Activated T-helper 1 cell treated with Interleukin-2 at 50 U/mL for 16 hours (primary cell): ENCODE results near the gene PCSK7.

Experiments used
- DNase-seq: peaks from one replicate; pipeline ENCODE4 v3.0.0-alpha.2; 2020; ENCODE audit warnings: low read depth

Gene PCSK7

GRCh38 chr11:117182551-117182935 is 49.3 kb downstream of the PCSK7 start:
- no peak for DNase-seq

- no peak for DNase-seq
Measured at GRCh38 chr11:117181586-117182550, 50.0 kb downstream of the PCSK7 start.

- peak; percentile 25 for DNase-seq
Measured at GRCh38 chr11:117180661-117181585, 51.0 kb downstream of the PCSK7 start.

- DNase-seq, result no peak
Measured at GRCh38 chr11:117180020-117180419, 51.9 kb downstream of the PCSK7 start.

GRCh38 chr11:117179048-117179999 is 52.5 kb downstream of the PCSK7 start:
- peak; percentile 37 for DNase-seq

- DNase-seq, result peak; percentile 80
Measured at GRCh38 chr11:117178210-117179034, 53.5 kb downstream of the PCSK7 start, which contains the start of gene SIDT2. Gene SIDT2 (plus strand): TSS chr11:117178743. CDS start chr11:117179264, 521 bp downstream.

GRCh38 chr11:117177534-117178209 is 54.2 kb downstream of the PCSK7 start:
- DNase-seq, result no peak

GRCh38 chr11:117176186-117176585 is 55.7 kb downstream of the PCSK7 start:
- DNase-seq, result no peak

- DNase-seq, result no peak
Measured at GRCh38 chr11:117175781-117176180, 56.1 kb downstream of the PCSK7 start.

- no peak for DNase-seq
Measured at GRCh38 chr11:117175104-117175503, 56.8 kb downstream of the PCSK7 start.

GRCh38 chr11:117172724-117173421 is 59.0 kb downstream of the PCSK7 start:
- DNase-seq, result no peak

GRCh38 chr11:117171404-117172061 is 60.3 kb downstream of the PCSK7 start:
- DNase-seq, result no peak

GRCh38 chr11:117171007-117171403 is 60.9 kb downstream of the PCSK7 start:
- DNase-seq, result no peak

GRCh38 chr11:117170210-117170609 is 61.7 kb downstream of the PCSK7 start:
- no peak for DNase-seq

- DNase-seq, result no peak
Measured at GRCh38 chr11:117169736-117170135, 62.1 kb downstream of the PCSK7 start.

GRCh38 chr11:117166491-117166890 is 65.4 kb downstream of the PCSK7 start:
- no peak for DNase-seq

- DNase-seq, result no peak
Measured at GRCh38 chr11:117160826-117161225, 71.0 kb downstream of the PCSK7 start.

- DNase-seq, result no peak
Measured at GRCh38 chr11:117159892-117160291, 72.0 kb downstream of the PCSK7 start.

GRCh38 chr11:117157507-117157906 is 74.4 kb downstream of the PCSK7 start:
- DNase-seq, result no peak
